WTC11 (cell line): Measurements from ENCODE around the gene TTLL10.

Experiments
- CREB1 ChIP-seq: sonication (generic); formaldehyde crosslinking; IDR thresholded peaks from 2 replicates; pipeline ENCODE4 v1.8.0; 2023; ENCODE audit warnings: mild to moderate bottlenecking, missing genetic modification reagents
- CTCF ChIP-seq: fragments of 200-600 bp; IDR thresholded peaks from 2 replicates; pipeline ENCODE4 v1.8.0; 2022; ENCODE audit warnings: antibody characterized with exemption
- EMX1 ChIP-seq: fragments of 250-450 bp; sonication (Bioruptor Pico); IDR thresholded peaks from 2 replicates; pipeline ENCODE4 v1.8.0; 2021; ENCODE audit warnings: mild to moderate bottlenecking
- ESRRA ChIP-seq: sonication (generic); formaldehyde crosslinking; IDR thresholded peaks from 2 replicates; pipeline ENCODE4 v1.8.1; 2022; ENCODE audit warnings: mild to moderate bottlenecking, missing genetic modification reagents, borderline replicate concordance
- ETV6 ChIP-seq: sonication (generic); formaldehyde crosslinking; IDR thresholded peaks from 2 replicates; pipeline ENCODE4 v1.8.1; 2022; ENCODE audit warnings: mild to moderate bottlenecking, missing genetic modification reagents
- KAT7 ChIP-seq: sonication (generic); formaldehyde crosslinking; IDR thresholded peaks from 2 replicates; pipeline ENCODE4 v1.8.1; 2023; ENCODE audit warnings: missing genetic modification reagents, mild to moderate bottlenecking, borderline replicate concordance
- MAX ChIP-seq: sonication (generic); formaldehyde crosslinking; IDR thresholded peaks from 2 replicates; pipeline ENCODE4 v1.8.0; 2022; ENCODE audit warnings: mild to moderate bottlenecking, missing genetic modification reagents
- NFYB ChIP-seq: sonication (generic); formaldehyde crosslinking; conservative IDR thresholded peaks from 2 replicates; pipeline ENCODE4 v1.8.0; 2022; ENCODE audit warnings: low read depth, missing genetic modification reagents
- RELA ChIP-seq: sonication (generic); formaldehyde crosslinking; IDR thresholded peaks from 2 replicates; pipeline ENCODE4 v1.8.1; 2022; ENCODE audit warnings: missing genetic modification reagents, mild to moderate bottlenecking, borderline replicate concordance
- SMAD3 ChIP-seq: sonication (generic); formaldehyde crosslinking; IDR thresholded peaks from 2 replicates; pipeline ENCODE4 v1.8.0; 2022; ENCODE audit warnings: missing genetic modification reagents, mild to moderate bottlenecking, borderline replicate concordance
- SP1 ChIP-seq: sonication (generic); formaldehyde crosslinking; conservative IDR thresholded peaks from 2 replicates; pipeline ENCODE4 v1.8.1; 2022; ENCODE audit warnings: missing genetic modification reagents
- TP53 ChIP-seq: sonication (generic); formaldehyde crosslinking; IDR thresholded peaks from 2 replicates; pipeline ENCODE4 v1.8.1; 2023; ENCODE audit warnings: mild to moderate bottlenecking, missing genetic modification reagents
- USF2 ChIP-seq: sonication (generic); formaldehyde crosslinking; IDR thresholded peaks from 2 replicates; pipeline ENCODE4 v1.8.1; 2023; ENCODE audit warnings: mild to moderate bottlenecking, missing genetic modification reagents, moderate library complexity
- ZBTB21 ChIP-seq: sonication (generic); formaldehyde crosslinking; IDR thresholded peaks from 2 replicates; pipeline ENCODE4 v1.8.1; 2023; ENCODE audit warnings: mild to moderate bottlenecking, missing genetic modification reagents, borderline replicate concordance

GRCh38 chr1:1205769-1206375 lies 32.2 kb downstream of the TTLL10 start:
- TF ChIP-seq CTCF (no peak), NFYB (CRISPR knock-in tag) (no peak), MAX (CRISPR knock-in tag) (no peak), USF2 (CRISPR knock-in tag) (no peak), SP1 (peak; percentile 47; the same call in 1 of the 2 replicates), KAT7 (CRISPR knock-in tag) (no peak), ZBTB21 (no peak), ESRRA (no peak), CREB1 (CRISPR knock-in tag) (no peak), SMAD3 (no peak), EMX1 (CRISPR knock-in tag) (no peak), TP53 (CRISPR knock-in tag) (no peak), ETV6 (CRISPR knock-in tag) (no peak), RELA (CRISPR knock-in tag) (no peak)
